Measurements from ENCODE around the gene UCMA. TPM values are rescaled to one million over a fixed set of nuclear protein-coding genes. Genes with fewer than 3 reads are reported as not detected.

The UCMA gene
- total and polyA plus RNA-seq, 9 of the 15 experiments (the other 6 are each of a cell fraction or from before 2014, with no cell fraction given) = not detected

DNA sequence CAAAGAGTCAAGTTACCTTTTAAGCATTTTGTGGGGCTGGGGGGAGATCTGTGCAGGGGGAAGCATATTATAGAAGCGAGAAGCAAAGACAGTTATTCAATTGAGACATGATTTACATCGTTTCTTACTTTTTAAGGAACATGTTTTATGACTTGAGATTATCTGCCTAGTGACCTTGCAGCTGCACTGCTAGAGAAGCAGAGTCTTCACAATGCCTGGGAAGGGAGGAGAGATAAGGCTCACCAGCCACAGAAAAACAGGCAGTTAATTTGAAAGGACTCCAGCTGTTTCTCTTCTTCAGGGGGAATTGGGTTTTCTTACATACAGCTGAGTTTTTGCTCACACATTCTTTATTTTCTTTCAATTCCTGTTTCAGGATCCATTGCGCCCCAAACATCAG lies 34.7 kb upstream of the UCMA start (continued):
- TF ChIP-seq, protein P1, sequence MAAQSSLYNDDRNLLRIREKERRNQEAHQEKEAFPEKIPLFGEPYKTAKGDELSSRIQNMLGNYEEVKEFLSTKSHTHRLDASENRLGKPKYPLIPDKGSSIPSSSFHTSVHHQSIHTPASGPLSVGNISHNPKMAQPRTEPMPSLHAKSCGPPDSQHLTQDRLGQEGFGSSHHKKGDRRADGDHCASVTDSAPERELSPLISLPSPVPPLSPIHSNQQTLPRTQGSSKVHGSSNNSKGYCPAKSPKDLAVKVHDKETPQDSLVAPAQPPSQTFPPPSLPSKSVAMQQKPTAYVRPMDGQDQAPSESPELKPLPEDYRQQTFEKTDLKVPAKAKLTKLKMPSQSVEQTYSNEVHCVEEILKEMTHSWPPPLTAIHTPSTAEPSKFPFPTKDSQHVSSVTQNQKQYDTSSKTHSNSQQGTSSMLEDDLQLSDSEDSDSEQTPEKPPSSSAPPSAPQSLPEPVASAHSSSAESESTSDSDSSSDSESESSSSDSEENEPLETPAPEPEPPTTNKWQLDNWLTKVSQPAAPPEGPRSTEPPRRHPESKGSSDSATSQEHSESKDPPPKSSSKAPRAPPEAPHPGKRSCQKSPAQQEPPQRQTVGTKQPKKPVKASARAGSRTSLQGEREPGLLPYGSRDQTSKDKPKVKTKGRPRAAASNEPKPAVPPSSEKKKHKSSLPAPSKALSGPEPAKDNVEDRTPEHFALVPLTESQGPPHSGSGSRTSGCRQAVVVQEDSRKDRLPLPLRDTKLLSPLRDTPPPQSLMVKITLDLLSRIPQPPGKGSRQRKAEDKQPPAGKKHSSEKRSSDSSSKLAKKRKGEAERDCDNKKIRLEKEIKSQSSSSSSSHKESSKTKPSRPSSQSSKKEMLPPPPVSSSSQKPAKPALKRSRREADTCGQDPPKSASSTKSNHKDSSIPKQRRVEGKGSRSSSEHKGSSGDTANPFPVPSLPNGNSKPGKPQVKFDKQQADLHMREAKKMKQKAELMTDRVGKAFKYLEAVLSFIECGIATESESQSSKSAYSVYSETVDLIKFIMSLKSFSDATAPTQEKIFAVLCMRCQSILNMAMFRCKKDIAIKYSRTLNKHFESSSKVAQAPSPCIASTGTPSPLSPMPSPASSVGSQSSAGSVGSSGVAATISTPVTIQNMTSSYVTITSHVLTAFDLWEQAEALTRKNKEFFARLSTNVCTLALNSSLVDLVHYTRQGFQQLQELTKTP (IDR thresholded peaks at IDR 0.05; ENCODE audit: low read depth in 1 of 2, partially characterized antibody in 2 of 2) = no peak
- TF ChIP-seq, protein P2, sequence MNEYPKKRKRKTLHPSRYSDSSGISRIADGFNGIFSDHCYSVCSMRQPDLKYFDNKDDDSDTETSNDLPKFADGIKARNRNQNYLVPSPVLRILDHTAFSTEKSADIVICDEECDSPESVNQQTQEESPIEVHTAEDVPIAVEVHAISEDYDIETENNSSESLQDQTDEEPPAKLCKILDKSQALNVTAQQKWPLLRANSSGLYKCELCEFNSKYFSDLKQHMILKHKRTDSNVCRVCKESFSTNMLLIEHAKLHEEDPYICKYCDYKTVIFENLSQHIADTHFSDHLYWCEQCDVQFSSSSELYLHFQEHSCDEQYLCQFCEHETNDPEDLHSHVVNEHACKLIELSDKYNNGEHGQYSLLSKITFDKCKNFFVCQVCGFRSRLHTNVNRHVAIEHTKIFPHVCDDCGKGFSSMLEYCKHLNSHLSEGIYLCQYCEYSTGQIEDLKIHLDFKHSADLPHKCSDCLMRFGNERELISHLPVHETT (CRISPR knock-in tag; conservative IDR thresholded peaks at IDR 0.05 in 1 of 2, IDR thresholded peaks at IDR 0.05 in 1 of 2) = peak in 1 of 2 experiments; percentile 83; a peak in 2 of 4 replicates
- TF ChIP-seq BRCA1 (IDR thresholded peaks at IDR 0.05) = no peak
- TF ChIP-seq BRCA1 (CRISPR knock-in tag; IDR thresholded peaks at IDR 0.05) = no peak
- TF ChIP-seq NELFE (IDR thresholded peaks at IDR 0.05; ENCODE audit: insufficient read depth, insufficient read length) = no peak
- TF ChIP-seq NUFIP1 (IDR thresholded peaks at IDR 0.05; ENCODE audit: partially characterized antibody) = no peak
- TF ChIP-seq RBM22 (IDR thresholded peaks at IDR 0.05; ENCODE audit: low read depth, low read length, poor library complexity, severe bottlenecking) = no peak
- TF ChIP-seq, protein P3, sequence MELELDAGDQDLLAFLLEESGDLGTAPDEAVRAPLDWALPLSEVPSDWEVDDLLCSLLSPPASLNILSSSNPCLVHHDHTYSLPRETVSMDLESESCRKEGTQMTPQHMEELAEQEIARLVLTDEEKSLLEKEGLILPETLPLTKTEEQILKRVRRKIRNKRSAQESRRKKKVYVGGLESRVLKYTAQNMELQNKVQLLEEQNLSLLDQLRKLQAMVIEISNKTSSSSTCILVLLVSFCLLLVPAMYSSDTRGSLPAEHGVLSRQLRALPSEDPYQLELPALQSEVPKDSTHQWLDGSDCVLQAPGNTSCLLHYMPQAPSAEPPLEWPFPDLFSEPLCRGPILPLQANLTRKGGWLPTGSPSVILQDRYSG (tag; conservative IDR thresholded peaks at IDR 0.05; ENCODE audit: low read depth) = no peak
- no peak for TF ChIP-seq CREBBP (IDR thresholded peaks at IDR 0.05; ENCODE audit: low read depth, low read length)
- no peak for TF ChIP-seq POLR3G (IDR thresholded peaks at IDR 0.05; ENCODE audit: extremely low read depth, insufficient read length, insufficient replicate concordance)
- no peak for TF ChIP-seq NFRKB (IDR thresholded peaks at IDR 0.05; ENCODE audit: low read depth)
- peak in 1 of 2 experiments; percentile 20; a peak in 1 of 4 replicates for TF ChIP-seq HDAC1 (IDR thresholded peaks at IDR 0.05)
- no peak for TF ChIP-seq ASH1L (IDR thresholded peaks at IDR 0.05; ENCODE audit: borderline replicate concordance, low read depth, partially characterized antibody)
- 0 out of 2 replicates have a peak, but pooled peaks have one; percentile 42 for TF ChIP-seq ZNF584 (CRISPR knock-in tag; IDR thresholded peaks at IDR 0.05; ENCODE audit: low read depth)
- no peak for TF ChIP-seq ZNF507 (tag; conservative IDR thresholded peaks at IDR 0.05)
- TF ChIP-seq ARNT (IDR thresholded peaks at IDR 0.05) = no peak
- no peak for TF ChIP-seq ZNF197 (CRISPR knock-in tag; IDR thresholded peaks at IDR 0.05; ENCODE audit: low read depth)
- TF ChIP-seq SRSF9 (IDR thresholded peaks at IDR 0.05; ENCODE audit: borderline replicate concordance, low read depth, low read length) = no peak

All from K562 (cell line).